GM12872 (cell line): Measurements from ENCODE around the gene SHANK2.

Source experiments
- TF ChIP-seq, protein P1 (sequence below): IDR thresholded peaks from 3 replicates; pipeline ENCODE4 v1.5.1; 2011; ENCODE audit warnings: low read depth, mild to moderate bottlenecking, low read length, moderate library complexity; ENCODE audit not compliant: insufficient read depth

The SHANK2 gene

DNA sequence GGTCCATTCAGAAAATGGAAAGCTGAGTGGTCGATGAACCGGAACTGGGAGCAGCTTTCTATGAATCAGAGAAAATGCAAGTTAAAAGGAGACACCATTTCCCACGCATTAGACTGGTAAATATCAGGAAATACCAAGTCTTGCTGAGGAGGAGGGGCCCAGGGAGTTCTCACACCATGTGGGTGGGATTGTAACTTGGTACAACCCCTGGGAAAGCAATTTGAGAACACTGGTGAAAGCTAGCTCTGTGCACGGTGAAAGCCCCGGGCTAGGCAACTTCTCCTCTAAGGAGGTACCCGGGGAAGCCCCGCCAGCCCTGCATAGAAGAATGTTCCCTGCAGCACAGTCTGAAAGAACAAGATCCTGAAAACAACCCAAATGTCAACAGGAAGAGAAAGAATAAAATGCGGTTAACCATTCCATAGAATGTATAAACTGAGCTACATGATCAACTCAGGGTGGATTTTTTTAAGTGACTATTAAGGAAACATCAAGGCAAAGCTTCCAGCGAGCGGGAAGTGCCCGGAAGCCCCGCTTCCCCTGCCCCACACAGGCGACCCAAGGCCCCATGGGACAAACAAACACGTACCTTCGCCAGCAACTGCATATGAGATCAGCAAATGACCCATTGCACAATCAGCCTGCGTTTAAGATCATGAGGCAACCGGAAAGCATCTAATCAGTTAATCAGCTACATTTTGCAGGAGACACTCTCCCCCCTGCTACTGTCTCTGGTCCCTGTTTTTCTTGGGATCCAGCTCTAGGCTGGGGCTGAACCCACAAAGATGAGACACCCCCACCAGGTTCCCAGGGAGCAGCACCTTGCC is 11.3 kb downstream of the SHANK2 start:
- TF ChIP-seq, protein P1, sequence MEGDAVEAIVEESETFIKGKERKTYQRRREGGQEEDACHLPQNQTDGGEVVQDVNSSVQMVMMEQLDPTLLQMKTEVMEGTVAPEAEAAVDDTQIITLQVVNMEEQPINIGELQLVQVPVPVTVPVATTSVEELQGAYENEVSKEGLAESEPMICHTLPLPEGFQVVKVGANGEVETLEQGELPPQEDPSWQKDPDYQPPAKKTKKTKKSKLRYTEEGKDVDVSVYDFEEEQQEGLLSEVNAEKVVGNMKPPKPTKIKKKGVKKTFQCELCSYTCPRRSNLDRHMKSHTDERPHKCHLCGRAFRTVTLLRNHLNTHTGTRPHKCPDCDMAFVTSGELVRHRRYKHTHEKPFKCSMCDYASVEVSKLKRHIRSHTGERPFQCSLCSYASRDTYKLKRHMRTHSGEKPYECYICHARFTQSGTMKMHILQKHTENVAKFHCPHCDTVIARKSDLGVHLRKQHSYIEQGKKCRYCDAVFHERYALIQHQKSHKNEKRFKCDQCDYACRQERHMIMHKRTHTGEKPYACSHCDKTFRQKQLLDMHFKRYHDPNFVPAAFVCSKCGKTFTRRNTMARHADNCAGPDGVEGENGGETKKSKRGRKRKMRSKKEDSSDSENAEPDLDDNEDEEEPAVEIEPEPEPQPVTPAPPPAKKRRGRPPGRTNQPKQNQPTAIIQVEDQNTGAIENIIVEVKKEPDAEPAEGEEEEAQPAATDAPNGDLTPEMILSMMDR: no peak

DNA sequence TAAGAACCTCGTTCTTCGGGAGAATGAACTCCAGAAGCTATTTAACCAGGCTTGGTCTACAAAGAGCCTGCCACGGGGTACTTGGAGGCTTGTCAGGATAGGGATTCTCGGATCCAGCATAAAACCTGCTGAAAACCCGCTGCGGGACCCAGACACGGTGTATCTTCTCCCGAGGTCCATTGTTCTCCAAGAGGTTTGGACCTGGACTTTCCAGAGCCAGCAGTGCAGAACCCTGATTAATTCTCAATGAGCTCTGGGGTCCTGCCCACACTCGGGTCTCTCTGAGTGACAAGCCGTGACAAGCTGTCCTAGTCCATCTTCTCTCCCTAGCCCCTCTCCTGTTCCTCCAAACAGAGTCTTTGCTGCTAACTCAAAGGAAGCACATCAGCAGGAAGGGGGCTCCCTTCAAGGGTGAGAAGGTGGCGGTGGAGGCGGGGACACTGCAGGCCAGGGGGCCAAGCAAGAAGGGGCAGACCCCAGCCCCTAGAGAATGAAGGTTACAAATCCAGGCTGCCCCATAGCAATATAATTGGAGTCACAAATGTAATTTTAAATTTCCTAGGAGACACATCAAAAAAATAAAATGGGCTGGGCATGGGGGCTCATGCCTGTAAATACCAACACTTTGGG is 12.2 kb downstream of the SHANK2 start:
- TF ChIP-seq, protein P1: no peak

DNA sequence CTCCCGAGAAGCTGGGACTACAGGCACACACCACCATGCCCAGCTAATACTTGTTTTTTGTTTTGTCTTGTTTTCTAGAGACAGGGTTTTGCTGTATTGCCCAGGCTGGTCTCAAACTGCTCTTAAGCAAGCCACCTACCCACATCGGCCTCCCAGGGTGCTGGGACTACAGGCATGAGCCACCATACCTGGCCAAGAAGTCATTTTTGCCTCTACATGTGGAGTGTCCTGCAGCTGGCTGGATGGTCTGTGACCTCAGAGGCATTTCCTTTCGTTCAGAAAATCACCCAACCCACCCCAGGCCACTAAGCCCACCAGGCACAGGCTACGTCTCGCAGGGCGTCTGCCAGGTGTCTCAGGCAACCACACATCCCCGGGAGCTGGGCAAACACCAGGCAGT is 12.8 kb downstream of the SHANK2 start:
- TF ChIP-seq, protein P1: no peak

DNA sequence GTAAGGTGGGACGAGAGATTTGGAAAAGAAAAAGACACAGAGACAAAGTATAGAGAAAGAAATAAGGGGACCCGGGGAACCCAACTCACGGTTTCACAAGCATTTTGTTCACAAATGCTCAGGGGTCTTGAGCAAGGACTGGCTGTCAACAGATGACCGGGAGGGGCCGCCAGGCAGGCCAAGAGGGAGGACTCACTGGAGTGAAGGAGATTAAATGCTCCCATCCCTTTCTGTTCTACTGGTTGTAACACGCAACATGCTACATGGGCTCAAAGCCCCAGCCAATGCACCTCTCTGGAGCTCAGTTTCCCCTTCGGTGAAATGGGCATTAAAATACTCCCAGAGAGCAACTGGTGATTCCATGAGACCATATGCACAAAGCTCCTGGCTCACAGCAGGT is 13.4 kb downstream of the SHANK2 start:
- TF ChIP-seq, protein P1: no peak

DNA sequence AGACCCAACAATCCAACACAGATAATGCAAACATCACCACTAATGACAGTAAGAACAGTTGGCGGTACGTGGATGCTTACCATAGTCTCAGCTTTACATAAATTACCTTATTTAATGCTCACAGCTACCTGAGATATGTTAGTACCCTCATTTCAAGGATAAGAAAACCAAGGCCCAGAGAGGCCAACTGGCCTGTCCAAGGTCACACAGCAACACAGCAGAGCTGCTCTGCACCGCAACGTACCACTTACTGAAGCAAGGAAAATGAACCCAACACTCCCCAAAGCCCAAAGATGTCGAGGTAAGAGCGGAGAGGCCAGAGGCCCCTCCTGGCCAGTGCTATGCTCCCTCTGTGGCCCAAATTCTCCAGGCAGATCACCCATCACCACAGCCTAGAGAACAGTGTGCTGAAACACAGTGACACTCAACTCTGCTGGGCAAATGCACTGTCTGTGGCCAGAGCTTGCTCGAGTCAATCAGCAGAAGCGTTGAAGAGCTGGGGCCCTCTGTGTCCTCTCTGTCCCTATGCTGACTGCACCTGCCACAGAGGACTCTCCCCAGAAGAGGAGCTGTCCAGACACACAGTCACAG is 14.0 kb downstream of the SHANK2 start:
- TF ChIP-seq, protein P1: no peak

DNA sequence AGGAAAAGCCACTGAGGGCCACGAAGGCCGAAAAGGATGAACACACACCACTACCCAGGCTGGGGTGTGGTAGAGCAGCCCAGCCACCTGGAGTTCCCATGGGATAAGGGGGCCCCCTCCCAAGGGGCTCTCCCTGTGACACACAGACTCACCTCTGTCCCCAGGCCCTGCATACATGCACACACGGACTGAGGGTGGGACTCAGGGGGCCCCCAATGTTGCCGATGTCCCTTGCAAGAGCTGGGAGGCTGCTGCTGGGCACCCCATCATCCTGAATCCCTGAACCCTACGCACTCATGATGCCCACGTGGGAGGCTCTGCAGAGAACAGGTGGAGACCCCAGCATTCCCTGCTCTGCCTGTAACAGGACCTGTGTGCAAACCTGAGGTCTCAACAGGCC is 14.5 kb downstream of the SHANK2 start:
- TF ChIP-seq, protein P1: no peak

DNA sequence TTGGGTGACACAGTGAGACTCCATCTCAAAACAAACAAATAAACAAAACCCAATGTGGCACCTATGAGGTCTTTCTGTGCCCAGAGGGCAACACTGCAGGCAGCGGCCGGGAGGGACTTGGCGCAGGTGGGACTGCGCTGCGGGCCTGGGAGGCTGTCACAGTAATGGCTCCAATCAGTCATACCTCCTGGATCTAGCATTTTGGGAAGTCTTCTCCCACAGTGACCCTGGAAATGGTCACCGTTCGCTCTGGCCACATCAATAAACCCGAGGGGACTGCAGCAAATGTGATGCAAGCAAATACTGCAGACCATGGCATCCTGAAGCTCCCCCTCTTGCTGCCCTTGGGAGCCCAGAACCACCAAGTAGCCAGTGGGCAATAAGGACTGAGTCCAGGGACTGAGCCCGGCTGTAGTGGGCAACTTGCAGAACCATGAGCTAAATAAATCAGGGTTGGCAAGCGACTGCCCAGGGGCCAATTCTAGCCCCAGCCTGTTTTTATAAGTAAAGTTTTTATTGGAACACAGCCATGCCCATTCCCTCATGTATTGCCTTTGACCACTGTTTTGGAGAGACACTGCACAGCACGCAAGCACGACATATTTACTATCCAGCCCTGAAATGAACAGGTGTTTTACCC is 15.4 kb downstream of the SHANK2 start:
- TF ChIP-seq, protein P1: no peak
